Smooth muscle cell (in vitro differentiated cells): ENCODE measurements around the gene RABL6. TPM values are rescaled to one million over a fixed set of nuclear protein-coding genes. Genes with fewer than 3 reads are reported as not detected.

Experiments used
- DNase-seq: peaks from one replicate; lab custom pipeline; 2025; ENCODE audit not compliant: unreplicated experiment; lab: John Stamatoyannopoulos, UW
- H2AFZ ChIP-seq: fragments of 200-600 bp; sonication (generic); 2 replicates; pipeline ENCODE4 v1.6.0; 2016; ENCODE audit warnings: antibody characterized with exemption, low read depth, mild to moderate bottlenecking
- H3F3A ChIP-seq: fragments of 200-600 bp; sonication (generic); 2 replicates; pipeline ENCODE4 v1.6.0; 2017; ENCODE audit warnings: antibody characterized with exemption, low read depth
- H3K27ac ChIP-seq: fragments of 200-600 bp; sonication (generic); 2 replicates; pipeline ENCODE4 v1.5.1; 2016; ENCODE audit warnings: low read depth, mild to moderate bottlenecking
- H3K27me3 ChIP-seq: fragments of 200-600 bp; sonication (generic); 2 replicates; pipeline ENCODE4 v1.6.1; 2016; ENCODE audit warnings: low read depth, mild to moderate bottlenecking
- H3K36me3 ChIP-seq: fragments of 200-600 bp; sonication (generic); 2 replicates; pipeline ENCODE4 v1.5.1; 2016; ENCODE audit warnings: low read depth
- H3K4me1 ChIP-seq: fragments of 200-600 bp; sonication (generic); 2 replicates; pipeline ENCODE4 v1.5.1; 2016; ENCODE audit warnings: low read depth
- H3K4me2 ChIP-seq: fragments of 200-600 bp; sonication (generic); 2 replicates; pipeline ENCODE4 v1.6.0; 2016; ENCODE audit warnings: mild to moderate bottlenecking
- H3K4me3 ChIP-seq: fragments of 200-600 bp; sonication (generic); 2 replicates; pipeline ENCODE4 v1.5.1; 2016; ENCODE audit warnings: mild to moderate bottlenecking
- H3K79me2 ChIP-seq: fragments of 200-600 bp; sonication (generic); 2 replicates; pipeline ENCODE4 v1.6.0; 2016; ENCODE audit warnings: low read depth, mild to moderate bottlenecking
- H3K9ac ChIP-seq: fragments of 200-600 bp; sonication (generic); 2 replicates; pipeline ENCODE4 v1.6.0; 2016; ENCODE audit warnings: low read depth
- H3K9me3 ChIP-seq: fragments of 200-600 bp; sonication (generic); replicated peaks from 2 replicates; pipeline ENCODE4 v1.5.1; 2016; ENCODE audit warnings: low read depth
- H4K20me1 ChIP-seq: fragments of 200-600 bp; sonication (generic); 2 replicates; pipeline ENCODE4 v1.6.0; 2016; ENCODE audit warnings: low read depth
- WGBS: methylation state at CpG from one replicate; pipeline ENCODE4 v1.1.7; 2016; ENCODE audit warnings: low lambda C conversion rate; 5-methylcytosine and 5-hydroxymethylcytosine counted together
- polyA plus RNA-seq: library from polyadenylated mRNA; unstranded; fragments of >200 nt; fragmentation: Nextera tagmentation; extraction: Ambion mirVana; gene quantifications from 2 replicates; pipeline ENCODE4 v1.2.1, GENCODE V29; 2016
- total RNA-seq: library from RNA; depleted of rRNA; stranded (reverse); fragments of >200 nt; gene quantifications from 2 replicates; pipeline ENCODE4 v1.2.3, GENCODE V29; 2014
- TF ChIP-seq, protein P1 (sequence below): fragments of 200-600 bp; sonication (generic); IDR thresholded peaks from 2 replicates; pipeline ENCODE4 v1.5.1; 2017; ENCODE audit warnings: borderline replicate concordance, mild to moderate bottlenecking, antibody characterized with exemption; ENCODE audit not compliant: insufficient read depth, poor library complexity, severe bottlenecking

Gene RABL6
- total and polyA plus RNA-seq, 2 experiments from 2014 or later: 54.3 to 81.6 TPM

GRCh38 chr9:136771907-136772415 lies 35.8 kb upstream of the RABL6 start:
- H3K9me3 ChIP-seq: no peaks in the 10 kb centered on the region
- H3K4me3 ChIP-seq: no peak overlapping the region
- H3K4me2 ChIP-seq: no peak overlapping the region
- no peaks in the 10 kb centered on the region for H4K20me1 ChIP-seq
- H2AFZ ChIP-seq: no peak overlapping the region
- H3K4me1 ChIP-seq: no peaks in the 10 kb centered on the region
- no peak for DNase-seq
- H3K27ac ChIP-seq: no peak overlapping the region
- H3K9ac ChIP-seq: no peak overlapping the region
- no peaks in the 10 kb centered on the region for H3F3A ChIP-seq
- no peaks in the 10 kb centered on the region for H3K36me3 ChIP-seq
- TF ChIP-seq, protein P1, sequence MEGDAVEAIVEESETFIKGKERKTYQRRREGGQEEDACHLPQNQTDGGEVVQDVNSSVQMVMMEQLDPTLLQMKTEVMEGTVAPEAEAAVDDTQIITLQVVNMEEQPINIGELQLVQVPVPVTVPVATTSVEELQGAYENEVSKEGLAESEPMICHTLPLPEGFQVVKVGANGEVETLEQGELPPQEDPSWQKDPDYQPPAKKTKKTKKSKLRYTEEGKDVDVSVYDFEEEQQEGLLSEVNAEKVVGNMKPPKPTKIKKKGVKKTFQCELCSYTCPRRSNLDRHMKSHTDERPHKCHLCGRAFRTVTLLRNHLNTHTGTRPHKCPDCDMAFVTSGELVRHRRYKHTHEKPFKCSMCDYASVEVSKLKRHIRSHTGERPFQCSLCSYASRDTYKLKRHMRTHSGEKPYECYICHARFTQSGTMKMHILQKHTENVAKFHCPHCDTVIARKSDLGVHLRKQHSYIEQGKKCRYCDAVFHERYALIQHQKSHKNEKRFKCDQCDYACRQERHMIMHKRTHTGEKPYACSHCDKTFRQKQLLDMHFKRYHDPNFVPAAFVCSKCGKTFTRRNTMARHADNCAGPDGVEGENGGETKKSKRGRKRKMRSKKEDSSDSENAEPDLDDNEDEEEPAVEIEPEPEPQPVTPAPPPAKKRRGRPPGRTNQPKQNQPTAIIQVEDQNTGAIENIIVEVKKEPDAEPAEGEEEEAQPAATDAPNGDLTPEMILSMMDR: no peak
- peaks cover 6% of the 10 kb centered on the region for H3K27me3 ChIP-seq
- 80% methylated on average over 3 of the region's 3 CpGs for WGBS
- no peaks in the 10 kb centered on the region for H3K79me2 ChIP-seq

DNA sequence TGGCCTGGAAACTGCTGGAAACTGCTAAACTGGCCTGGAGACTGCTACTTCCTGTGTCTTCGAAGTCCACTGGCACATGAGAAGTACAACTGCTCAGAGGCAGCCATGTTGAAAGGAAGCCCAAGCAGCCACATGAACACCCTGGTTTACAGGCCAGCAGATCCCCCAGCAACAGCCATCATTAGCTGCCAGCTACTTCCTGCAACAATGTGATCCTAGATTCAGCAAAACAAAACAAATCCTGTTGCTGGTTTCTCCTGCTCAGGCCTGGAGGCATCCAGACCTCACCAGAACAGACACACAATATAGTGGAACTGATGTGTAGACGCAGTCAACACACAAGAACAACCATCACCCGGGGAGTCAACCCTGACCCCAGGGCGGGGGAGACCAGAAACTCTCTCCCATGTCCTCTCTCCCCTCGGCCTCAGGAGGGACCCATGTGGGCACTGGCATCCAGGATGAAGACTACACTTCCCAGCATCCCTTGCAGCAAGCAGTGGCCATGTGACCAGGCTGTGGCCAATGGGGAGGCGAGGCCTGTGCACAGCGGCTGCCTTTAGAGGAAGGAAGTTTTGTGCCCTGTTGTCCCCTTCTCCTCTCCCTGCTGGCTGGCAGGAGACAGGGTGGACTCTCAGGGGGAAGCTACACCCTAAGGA lies 34.2 kb upstream of the RABL6 start:
- H4K20me1 ChIP-seq: no peaks in the 10 kb centered on the region
- TF ChIP-seq, protein P1: no peak
- no peaks in the 10 kb centered on the region for H3K4me1 ChIP-seq
- no peak for DNase-seq
- no peak overlapping the region for H2AFZ ChIP-seq
- H3K4me2 ChIP-seq: no peak overlapping the region
- WGBS: 89% methylated on average over 7 of the region's 7 CpGs
- H3K27ac ChIP-seq: no peak overlapping the region
- H3K79me2 ChIP-seq: no peaks in the 10 kb centered on the region
- no peak overlapping the region for H3K4me3 ChIP-seq
- H3K36me3 ChIP-seq: no peaks in the 10 kb centered on the region
- H3K9me3 ChIP-seq: no peaks in the 10 kb centered on the region
- no peaks in the 10 kb centered on the region for H3F3A ChIP-seq
- H3K27me3 ChIP-seq: no peaks in the 10 kb centered on the region
- H3K9ac ChIP-seq: no peak overlapping the region

- DNase-seq: no peak
- no peaks in the 10 kb centered on the region for H3K36me3 ChIP-seq
- 79% methylated on average over 12 of the region's 12 CpGs for WGBS
Observed at GRCh38 chr9:136774416-136775045, 33.2 kb upstream of the RABL6 start.

More at GRCh38 chr9:136774416-136775045, 33.2 kb upstream of the RABL6 start:
- H3K4me3 ChIP-seq: no peak overlapping the region
- no peak overlapping the region for H3K4me2 ChIP-seq
- no peaks in the 10 kb centered on the region for H3F3A ChIP-seq
- H4K20me1 ChIP-seq: no peaks in the 10 kb centered on the region
- H3K4me1 ChIP-seq: no peaks in the 10 kb centered on the region
- TF ChIP-seq, protein P1: no peak
- no peaks in the 10 kb centered on the region for H3K27me3 ChIP-seq
- no peak overlapping the region for H3K27ac ChIP-seq
- no peaks in the 10 kb centered on the region for H3K79me2 ChIP-seq
- H3K9me3 ChIP-seq: no peaks in the 10 kb centered on the region
- H3K9ac ChIP-seq: no peak overlapping the region
- H2AFZ ChIP-seq: no peak overlapping the region
